PC-9 (cell line): ENCODE results near the gene LARP4B. TPM values are rescaled to one million over a fixed set of nuclear protein-coding genes. Genes with fewer than 3 reads are reported as not detected.

Source experiments
- BruUV-seq: library from RNA; stranded (reverse); fragments of 400-500 nt; replicated peaks from 2 replicates; lab custom pipeline; 2021; lab: Mats Ljungman, UMichigan
- CTCF ChIA-PET: fragments of 300-600 bp; sonication (Branson Sonifier 250); formaldehyde crosslinking; loops from one replicate; lab custom pipeline; 2022; ENCODE audit warnings: antibody characterized with exemption; lab: Charles Lee
- POLR2A ChIA-PET: fragments of 300-600 bp; sonication (Branson Sonifier 250); formaldehyde crosslinking; loops from one replicate; lab custom pipeline; 2022; ENCODE audit warnings: antibody characterized with exemption; ENCODE audit not compliant: unreplicated experiment; lab: Charles Lee
- DNase-seq, 2 experiments: peaks; one replicate each; pipeline versions ENCODE4 v3.0.0 to v3.0.0-alpha.2; 2015 to 2022; ENCODE audit warnings: mixed read lengths in 1 of 2
- H2AFZ ChIP-seq: fragments of 200-600 bp; sonication (generic); 2 replicates; pipeline ENCODE4 v1.8.1; 2017; ENCODE audit warnings: antibody characterized with exemption
- H3F3A ChIP-seq: fragments of 200-600 bp; sonication (generic); 2 replicates; pipeline ENCODE4 v1.8.1; 2017; ENCODE audit warnings: antibody characterized with exemption, mild to moderate bottlenecking, low read depth; ENCODE audit not compliant: insufficient read depth
- H3K27ac ChIP-seq: fragments of 200-600 bp; sonication (generic); 2 replicates; pipeline ENCODE4 v1.6.1; 2016; ENCODE audit warnings: mixed run types
- H3K27me3 ChIP-seq: fragments of 200-600 bp; sonication (generic); 2 replicates; pipeline ENCODE4 v1.6.1; 2016; ENCODE audit warnings: low read depth, mixed run types; ENCODE audit not compliant: insufficient read depth
- H3K36me3 ChIP-seq: fragments of 200-600 bp; sonication (generic); 2 replicates; pipeline ENCODE4 v1.6.1; 2016; ENCODE audit warnings: low read depth, mixed run types
- H3K4me1 ChIP-seq: fragments of 200-600 bp; sonication (generic); replicated peaks from 2 replicates; pipeline ENCODE4 v1.6.1; 2016; ENCODE audit warnings: mixed run types; ENCODE audit not compliant: insufficient read depth
- H3K4me2 ChIP-seq: fragments of 200-600 bp; sonication (generic); 2 replicates; pipeline ENCODE4 v1.6.1; 2017; ENCODE audit warnings: mixed run types
- H3K4me3 ChIP-seq: fragments of 200-600 bp; sonication (generic); 2 replicates; pipeline ENCODE4 v1.6.1; 2016; ENCODE audit warnings: mixed run types
- H3K79me2 ChIP-seq: fragments of 200-600 bp; sonication (generic); 2 replicates; pipeline ENCODE4 v1.6.1; 2017; ENCODE audit warnings: low read depth, mixed run types
- H3K9me2 ChIP-seq: fragments of 200-600 bp; sonication (generic); 2 replicates; pipeline ENCODE4 v1.8.1; 2017; ENCODE audit warnings: mild to moderate bottlenecking; ENCODE audit not compliant: insufficient read depth
- H3K9me3 ChIP-seq: fragments of 200-600 bp; sonication (generic); 2 replicates; pipeline ENCODE4 v1.8.1; 2016; ENCODE audit warnings: low read depth; ENCODE audit not compliant: insufficient read depth
- H4K20me1 ChIP-seq: fragments of 200-600 bp; sonication (generic); 2 replicates; pipeline ENCODE4 v1.8.1; 2017; ENCODE audit not compliant: insufficient read depth
- CTCF ChIP-seq: fragments of 200-600 bp; sonication (generic); conservative IDR thresholded peaks from 2 replicates; pipeline ENCODE4 v1.6.1; 2017; ENCODE audit warnings: mixed run types, antibody characterized with exemption, mild to moderate bottlenecking, moderate library complexity
- EZH2 ChIP-seq: fragments of 200-600 bp; sonication (generic); IDR thresholded peaks from 2 replicates; pipeline ENCODE4 v1.8.0; 2017; ENCODE audit warnings: antibody characterized with exemption, low read depth
- intact Hi-C: fragments of 100-400 bp; cut with micrococcal nuclease; formaldehyde crosslinking; loops from one replicate; pipeline ENCODE4 v1.10.0; 2022; ENCODE audit not compliant: unreplicated experiment
- total RNA-seq: library from RNA; stranded (reverse); gene quantifications from 2 replicates; pipeline ENCODE4 v1.2.3, GENCODE V29; 2021

Gene LARP4B
- total RNA-seq, 1 experiment from 2014 or later, result 93.4 TPM

- Histone ChIP-seq H2AFZ (no peak overlapping the region), H3K4me3 (no peak overlapping the region), H4K20me1 (no peaks in the 10 kb centered on the region), H3K79me2 (no peaks in the 10 kb centered on the region), H3K9me3 (no peaks in the 10 kb centered on the region), H3K4me2 (no peak overlapping the region), H3K9me2 (no peaks in the 10 kb centered on the region), H3K27ac (no peak overlapping the region), H3K27me3 (peaks cover 27% of the 10 kb centered on the region; the same call in 1 of the 2 replicates), H3K4me1 (no peaks in the 10 kb centered on the region), H3F3A (no peaks in the 10 kb centered on the region), H3K36me3 (no peaks in the 10 kb centered on the region)
- intact Hi-C loops, result no loop called here
- ChIA-PET POLR2A (interaction anchor here (0.5 kb wide), 1 partner anchor 14 kb away, joined by 3 read pairs; no protein-coding TSS in a partner anchor), CTCF (no interaction called here)
- DNase-seq, result no peak
- TF ChIP-seq EZH2, result no peak
- BruUV-seq, result no TSS peak
Observed at GRCh38 chr10:953836-954235, 22.3 kb upstream of the LARP4B start.

GRCh38 chr10:949446-949845, 17.9 kb upstream of the LARP4B start:
- H3K79me2 ChIP-seq, result no peaks in the 10 kb centered on the region
- no peaks in the 10 kb centered on the region for H3K4me1 ChIP-seq
- H2AFZ ChIP-seq, result no peak overlapping the region
- no peak for DNase-seq
- no peaks in the 10 kb centered on the region for H3K9me3 ChIP-seq
- ChIA-PET CTCF (no interaction called here), POLR2A (no interaction called here)
- intact Hi-C loops, result no loop called here
- H3K36me3 ChIP-seq, result no peaks in the 10 kb centered on the region
- H3K9me2 ChIP-seq, result no peaks in the 10 kb centered on the region
- H3K27ac ChIP-seq, result no peak overlapping the region
- no peak overlapping the region for H3K4me3 ChIP-seq
- H3K27me3 ChIP-seq, result peaks cover 20% of the 10 kb centered on the region; the same call in 1 of the 2 replicates
- H3K4me2 ChIP-seq, result no peak overlapping the region
- no peaks in the 10 kb centered on the region for H3F3A ChIP-seq
- H4K20me1 ChIP-seq, result no peaks in the 10 kb centered on the region
- no TSS peak for BruUV-seq
- TF ChIP-seq CTCF, result no peak
- no peak for TF ChIP-seq EZH2

GRCh38 chr10:948347-948746, 16.8 kb upstream of the LARP4B start:
- Histone ChIP-seq H3K4me1 (no peaks in the 10 kb centered on the region), H4K20me1 (no peaks in the 10 kb centered on the region), H2AFZ (no peak overlapping the region), H3K9me3 (no peaks in the 10 kb centered on the region), H3K79me2 (no peaks in the 10 kb centered on the region), H3K27ac (no peak overlapping the region), H3K27me3 (peaks cover 10% of the 10 kb centered on the region; the same call in 1 of the 2 replicates), H3K4me2 (no peak overlapping the region), H3F3A (no peaks in the 10 kb centered on the region), H3K4me3 (no peak overlapping the region), H3K36me3 (no peaks in the 10 kb centered on the region), H3K9me2 (no peaks in the 10 kb centered on the region)
- CTCF ChIA-PET, result no interaction called here
- DNase-seq, result no peak
- BruUV-seq, result no TSS peak
- intact Hi-C loops, result no loop called here
- POLR2A ChIA-PET, result no interaction called here
- no peak for TF ChIP-seq EZH2
- TF ChIP-seq CTCF, result no peak

GRCh38 chr10:947881-948280, 16.4 kb upstream of the LARP4B start:
- Histone ChIP-seq H3K9me2 (no peaks in the 10 kb centered on the region), H3K9me3 (no peaks in the 10 kb centered on the region), H3K36me3 (no peaks in the 10 kb centered on the region), H2AFZ (no peak overlapping the region), H3F3A (no peaks in the 10 kb centered on the region), H3K79me2 (no peaks in the 10 kb centered on the region), H4K20me1 (no peaks in the 10 kb centered on the region), H3K27me3 (peaks cover 9% of the 10 kb centered on the region; the same call in 1 of the 2 replicates), H3K27ac (no peak overlapping the region), H3K4me2 (no peak overlapping the region), H3K4me1 (no peaks in the 10 kb centered on the region), H3K4me3 (no peak overlapping the region)
- POLR2A ChIA-PET, result no interaction called here
- intact Hi-C loops, result no loop called here
- CTCF ChIA-PET, result no interaction called here
- no TSS peak for BruUV-seq
- DNase-seq, result no peak
- no peak for TF ChIP-seq EZH2
- no peak for TF ChIP-seq CTCF
